HG02870 (cell line): ENCODE data around the gene KCNMB2.
"Not testable (repeated sequence)": the region's sequence is repeated elsewhere in the genome, so short reads cannot be mapped to it uniquely, and the experiment has no call there.

Experiments
- ATAC-seq: cut with Tn5 transposase; IDR thresholded peaks from one replicate; pipeline ENCODE4 v1.9.1; 2021; ENCODE audit warnings: mild to moderate bottlenecking, moderate library complexity; ENCODE audit not compliant: unreplicated experiment

The KCNMB2 gene

DNA sequence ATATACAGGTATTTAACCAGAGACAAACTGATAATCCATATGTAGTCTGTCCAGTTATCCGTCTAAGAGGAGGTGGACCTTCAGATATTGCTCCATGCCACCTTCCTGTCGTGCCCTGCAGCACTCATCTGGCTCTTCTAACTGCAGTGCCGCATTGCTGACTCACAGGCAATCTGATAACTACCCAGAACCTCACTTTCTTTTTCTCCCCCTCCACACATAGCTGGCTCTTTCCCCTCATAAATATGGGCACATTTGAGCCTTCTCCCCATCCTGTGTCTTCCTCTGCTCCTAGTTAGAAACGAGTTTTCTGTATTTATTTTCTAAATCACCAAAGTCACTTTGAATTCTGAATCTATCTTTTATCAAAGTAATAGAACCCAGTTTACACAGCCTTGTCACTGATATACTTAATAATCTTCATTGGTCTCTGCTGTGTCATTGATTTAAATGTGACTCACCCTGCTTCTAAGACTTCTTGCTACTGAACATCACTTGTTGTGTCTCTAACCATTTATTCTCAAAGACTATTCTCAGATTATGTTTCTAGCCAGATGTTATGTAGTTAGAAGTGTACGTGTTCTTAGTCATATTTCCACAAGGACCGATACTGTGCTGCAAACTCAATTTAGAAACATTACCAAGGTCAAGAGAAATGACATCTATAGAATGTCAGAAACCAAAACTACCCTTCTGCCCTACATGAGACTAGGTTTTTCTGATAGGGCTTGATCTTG, 17.4 kb upstream of the KCNMB2 start:
- peak; percentile 80 for ATAC-seq

DNA sequence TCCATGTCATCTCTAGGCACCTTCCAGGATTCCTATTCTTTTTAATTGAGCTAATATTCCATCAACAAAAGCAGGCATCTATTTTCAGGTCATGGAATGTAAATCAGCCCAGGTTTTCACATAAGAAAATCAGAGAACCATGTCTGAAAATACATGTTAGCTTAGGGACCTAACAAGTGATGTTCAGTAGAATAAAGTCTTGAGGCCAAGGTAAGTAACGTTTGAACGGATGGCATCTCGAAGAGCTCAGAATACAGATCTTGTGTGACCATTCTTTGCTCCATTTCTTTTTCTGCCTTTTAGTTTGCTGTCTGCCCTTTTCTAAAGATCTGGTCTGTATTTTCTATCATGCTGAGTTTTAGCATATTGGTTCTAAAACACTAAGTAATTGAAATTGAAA, 16.5 kb upstream of the KCNMB2 start:
- ATAC-seq = no peak

DNA sequence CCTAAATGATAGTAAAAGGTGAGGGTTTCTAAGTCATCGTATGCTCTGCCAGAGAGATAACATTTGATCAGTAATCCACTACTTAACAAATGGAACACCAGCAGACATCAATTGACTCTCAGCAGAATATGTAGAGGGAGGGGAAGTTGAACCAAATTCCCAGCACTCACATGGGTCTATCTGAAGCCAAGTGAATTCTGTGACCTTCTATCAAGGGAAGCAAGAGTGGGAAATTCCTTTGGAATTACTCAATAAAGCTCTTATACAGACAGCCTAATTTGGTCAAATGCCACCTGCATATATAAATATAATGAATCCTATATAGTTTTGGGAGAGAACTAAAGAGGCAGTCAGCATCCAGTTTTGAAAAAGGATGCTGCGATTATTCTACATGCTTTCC, 15.8 kb upstream of the KCNMB2 start:
- no peak for ATAC-seq

DNA sequence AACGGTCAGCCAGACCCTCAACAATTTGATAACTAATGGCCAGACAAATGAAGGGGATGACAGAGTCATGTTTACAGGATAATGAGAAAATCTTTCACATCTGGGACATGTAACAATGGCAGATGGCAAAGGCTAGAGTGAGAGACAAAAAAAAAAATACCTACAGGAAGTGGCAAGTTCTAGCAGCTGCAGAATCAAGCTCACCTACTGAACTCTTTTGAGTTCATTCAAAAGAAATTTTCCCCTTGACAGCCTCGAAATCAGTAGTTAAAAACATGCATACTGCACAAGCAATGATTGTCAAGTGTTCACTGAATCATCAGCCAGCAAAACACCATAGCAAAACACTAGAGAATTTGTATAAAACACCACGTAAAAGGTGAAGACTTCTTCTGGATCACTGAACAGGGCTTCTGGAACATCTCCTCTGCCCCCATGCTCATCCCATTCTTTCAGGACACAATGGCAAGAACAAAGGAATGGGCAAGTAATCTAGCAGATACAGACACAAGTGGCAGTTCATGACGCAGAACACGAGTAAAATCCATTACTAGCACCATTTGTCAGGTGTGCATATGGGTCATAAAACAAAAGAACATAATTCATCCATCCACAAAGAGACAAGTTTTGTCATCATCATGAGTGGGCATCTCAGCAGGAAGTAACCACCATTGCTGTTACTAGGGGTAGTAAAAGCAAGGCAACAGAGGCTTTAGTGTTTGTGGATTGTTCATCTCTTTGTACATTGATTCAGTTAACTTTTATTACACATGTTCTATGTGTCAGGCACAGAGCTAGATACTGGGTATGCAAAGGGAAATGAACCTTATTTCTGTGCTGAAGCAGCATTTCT, 13.8 kb upstream of the KCNMB2 start:
- ATAC-seq = no peak

DNA sequence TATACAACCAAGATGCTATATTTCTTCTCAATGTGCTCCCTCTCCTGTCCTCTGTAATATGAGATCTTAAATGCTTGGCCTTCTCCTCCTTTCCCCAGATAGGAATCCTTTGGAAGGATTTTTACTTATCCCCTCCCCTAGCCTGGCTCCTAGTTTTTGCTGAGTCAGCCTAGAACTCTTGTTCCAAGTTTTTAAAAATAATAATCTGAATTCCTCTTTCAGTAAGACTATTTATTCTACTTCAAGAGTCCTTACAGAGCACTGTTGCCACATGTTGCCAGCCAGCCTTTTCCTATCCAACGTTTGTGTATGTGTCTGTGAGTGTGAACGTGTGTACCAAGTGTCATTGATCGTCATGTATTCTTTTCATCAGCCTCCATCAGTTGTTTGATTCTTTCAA, 11.0 kb upstream of the KCNMB2 start:
- ATAC-seq = no peak

DNA sequence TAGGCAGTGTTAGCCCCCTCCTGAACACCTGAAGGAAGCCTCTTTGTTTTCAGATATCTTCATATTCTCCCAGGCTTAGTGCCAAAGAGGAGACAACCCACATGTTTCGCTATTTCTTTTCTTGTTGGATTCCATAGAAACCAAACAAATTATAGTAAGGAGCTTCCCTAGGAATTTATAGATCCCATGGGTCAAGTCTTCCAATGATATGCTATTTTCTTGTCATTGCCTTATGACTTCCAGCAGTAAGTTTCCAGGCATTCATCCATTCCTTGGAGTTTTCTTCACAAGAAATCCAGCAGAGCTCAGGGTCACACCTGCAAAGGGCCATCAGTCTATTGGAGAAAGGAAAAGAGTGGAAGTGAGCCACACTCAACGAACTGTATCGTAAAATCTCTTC, 9.9 kb upstream of the KCNMB2 start:
- ATAC-seq = no peak

DNA sequence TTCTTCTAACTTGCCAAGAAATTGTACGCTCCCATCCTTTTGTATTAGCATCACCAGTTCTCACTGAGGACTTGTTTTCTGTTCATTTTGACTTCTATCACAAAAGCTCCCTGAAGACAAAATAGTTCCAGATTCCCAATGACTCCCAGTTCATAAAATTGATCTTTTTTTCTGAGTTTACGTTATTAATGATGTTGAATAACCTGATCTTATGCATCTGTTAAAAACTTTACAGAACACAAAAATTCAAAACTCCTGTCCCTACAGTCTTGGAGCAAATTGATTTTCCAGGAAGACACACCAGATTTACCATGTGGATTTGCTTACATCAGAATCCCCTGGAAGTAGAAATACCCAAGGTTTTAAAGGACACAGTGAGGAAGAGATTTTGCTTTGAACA, 8.3 kb upstream of the KCNMB2 start:
- no peak for ATAC-seq

DNA sequence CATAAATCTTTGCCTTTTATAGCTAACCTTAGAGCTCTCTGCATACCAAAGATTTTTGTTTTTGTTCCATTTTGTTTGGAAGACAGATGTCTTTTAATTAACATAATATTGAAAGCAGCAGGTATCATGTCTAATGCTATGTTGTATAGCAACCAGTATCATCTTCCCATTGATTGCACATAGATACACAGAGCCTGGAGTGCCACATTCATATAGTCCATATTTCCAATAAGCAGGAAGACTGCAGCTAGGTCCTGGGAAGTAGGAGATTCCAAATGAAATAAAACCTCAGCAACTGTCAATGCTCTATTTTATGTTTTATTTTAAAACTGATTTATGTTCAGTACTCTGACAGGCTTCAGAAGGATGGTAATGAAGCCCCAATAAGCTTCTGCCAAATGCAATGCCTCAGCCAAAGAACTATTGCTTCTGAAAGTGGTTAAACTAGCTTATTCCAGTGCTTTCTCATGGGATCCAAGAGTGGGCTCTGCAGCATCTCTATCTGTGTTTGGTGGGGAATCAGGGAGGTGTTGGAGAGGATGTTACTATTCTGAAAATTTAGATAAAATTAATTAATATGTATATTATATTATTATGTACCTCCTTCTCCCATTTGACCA, 6.5 kb upstream of the KCNMB2 start:
- ATAC-seq = no peak

DNA sequence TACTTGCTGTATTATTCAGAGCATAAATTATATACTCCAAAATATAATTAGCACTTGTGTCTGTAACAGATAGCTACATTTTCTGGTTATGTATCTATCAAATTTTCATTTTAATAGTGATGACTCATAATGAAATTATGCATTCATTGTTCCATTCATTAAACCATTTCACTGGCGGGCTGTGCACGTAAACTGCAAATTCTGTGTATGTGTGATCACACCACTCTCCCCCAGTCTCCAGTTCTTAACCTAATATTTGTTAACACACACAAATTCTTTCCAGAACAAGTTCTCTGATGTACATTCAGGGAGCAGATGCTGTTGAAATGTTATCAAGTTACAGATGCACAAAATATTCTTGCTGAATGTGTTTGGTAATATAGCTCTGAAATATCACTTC, 3.8 kb upstream of the KCNMB2 start:
- ATAC-seq = peak; percentile 56

DNA sequence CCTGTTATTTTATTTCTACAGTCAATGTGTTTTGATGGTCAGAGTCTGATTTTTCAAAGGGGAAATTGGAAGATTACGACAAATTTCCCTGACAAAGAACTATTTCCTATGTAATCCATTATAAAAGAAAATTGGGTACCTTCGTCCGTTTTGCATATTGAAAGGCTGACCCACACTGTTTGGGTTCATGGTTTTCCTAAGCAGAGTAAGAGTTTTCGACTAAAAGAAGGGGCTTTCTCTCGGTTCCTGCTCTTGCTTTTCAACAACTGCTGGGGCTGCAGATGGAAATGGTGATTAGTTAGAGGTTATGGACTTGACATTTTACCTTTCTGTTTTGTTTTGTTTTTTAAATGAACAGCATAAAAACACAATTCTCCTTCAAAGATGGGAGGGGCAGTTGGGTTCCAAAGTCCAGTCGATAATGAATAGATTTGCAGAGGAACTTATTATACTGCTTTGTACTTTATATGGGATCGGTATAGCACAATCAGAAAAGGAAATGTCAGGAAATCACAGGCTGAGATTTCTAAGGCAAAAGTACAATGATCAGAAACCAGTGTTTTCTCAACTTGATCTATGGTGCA, 978 bp downstream of the KCNMB2 start:
- ATAC-seq = no peak

DNA sequence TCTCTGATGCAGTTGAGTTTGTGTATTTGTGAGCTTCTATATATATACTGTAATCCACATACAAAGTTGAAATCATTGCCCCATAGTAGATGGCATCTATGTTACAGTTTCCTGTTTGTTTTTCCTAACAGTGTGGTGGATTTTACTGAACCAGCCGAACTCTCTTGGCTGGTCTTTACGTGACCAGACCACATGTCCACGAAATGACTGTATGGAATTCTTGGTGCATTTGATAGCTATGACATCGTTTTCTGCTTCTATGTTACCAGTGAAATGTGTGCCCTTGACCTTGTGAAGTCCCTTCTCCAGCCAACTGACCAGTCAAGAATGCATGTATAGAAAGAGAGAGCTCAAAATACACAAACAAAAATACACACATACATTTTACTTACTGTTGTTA, 1.8 kb downstream of the KCNMB2 start:
- no peak for ATAC-seq

DNA sequence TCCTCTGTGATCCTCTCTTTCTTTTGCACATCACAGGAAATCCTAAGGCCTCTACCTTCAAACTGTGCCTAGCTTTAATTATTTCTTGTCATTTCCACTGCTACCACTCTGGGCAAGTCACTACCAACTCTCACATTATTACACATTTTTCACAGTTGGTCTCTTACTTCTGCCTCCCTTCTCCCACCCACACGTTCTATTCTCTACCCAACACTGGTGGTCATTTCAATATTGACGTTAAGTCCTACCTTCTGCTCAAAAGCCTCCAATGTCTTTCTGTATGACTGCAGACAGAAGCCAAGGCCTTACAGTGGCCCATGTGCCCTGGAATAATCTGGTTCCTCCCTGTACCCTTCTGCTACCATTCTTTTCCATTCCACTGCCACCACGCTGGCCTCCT, 3.9 kb downstream of the KCNMB2 start:
- peak; percentile 29 for ATAC-seq

DNA sequence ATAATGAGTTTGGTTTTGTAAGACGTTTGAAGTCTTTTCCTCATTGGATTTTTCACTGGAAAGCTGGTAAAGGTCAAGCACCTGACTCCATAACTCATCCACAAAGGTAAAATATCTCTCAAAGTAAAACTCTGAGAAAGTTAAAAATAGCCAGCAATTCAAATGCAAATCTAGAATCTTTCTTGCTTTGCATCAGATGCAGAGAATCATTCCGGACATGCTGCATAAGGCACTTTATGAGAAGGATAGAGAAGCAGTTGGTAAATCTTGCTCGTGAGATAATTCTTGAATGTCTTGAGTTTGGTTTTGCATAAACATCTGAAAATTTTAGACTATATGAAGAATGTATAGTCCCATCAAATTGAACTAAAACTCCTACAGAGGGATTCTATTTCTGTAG, 9.1 kb downstream of the KCNMB2 start:
- ATAC-seq = peak; percentile 33

DNA sequence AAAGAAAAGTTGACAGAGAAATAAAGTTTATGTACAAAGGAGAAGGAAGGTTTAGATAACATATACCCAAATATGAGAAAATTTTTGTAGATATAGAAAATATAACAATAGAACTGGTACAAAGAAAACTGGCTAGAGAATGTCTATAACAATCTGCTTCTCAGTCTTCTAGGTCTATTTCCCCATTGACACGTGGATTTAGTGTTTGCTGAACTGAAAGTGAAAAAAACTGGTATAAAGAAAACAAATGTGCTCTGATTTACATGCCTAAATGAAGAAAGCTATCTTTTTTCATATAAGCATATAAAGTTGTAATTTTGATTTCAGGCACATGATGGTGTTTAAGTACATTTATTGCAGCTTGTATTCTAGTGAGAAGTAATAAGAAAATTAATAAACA, 9.8 kb downstream of the KCNMB2 start:
- peak; percentile 34 for ATAC-seq

DNA sequence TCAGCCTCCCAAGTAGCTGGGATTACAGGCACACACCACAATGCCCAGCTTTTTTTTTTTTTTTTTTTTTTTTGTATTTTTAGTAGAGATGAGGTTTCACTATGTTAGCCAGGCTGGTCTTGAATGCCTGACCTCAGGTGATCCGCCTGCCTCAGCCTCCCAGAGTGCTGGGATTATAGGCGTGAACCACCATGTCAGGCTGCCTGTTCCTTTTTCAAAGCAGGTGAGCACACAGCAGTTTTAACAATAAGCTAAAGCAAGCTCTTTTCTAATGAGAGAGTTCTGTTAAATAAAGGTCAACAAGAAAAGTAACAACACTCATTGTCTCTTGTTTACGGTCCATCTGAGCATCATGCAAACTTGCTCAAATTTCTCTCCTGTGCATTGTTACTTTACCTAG, 13.2 kb downstream of the KCNMB2 start:
- not testable (repeated sequence) for ATAC-seq

DNA sequence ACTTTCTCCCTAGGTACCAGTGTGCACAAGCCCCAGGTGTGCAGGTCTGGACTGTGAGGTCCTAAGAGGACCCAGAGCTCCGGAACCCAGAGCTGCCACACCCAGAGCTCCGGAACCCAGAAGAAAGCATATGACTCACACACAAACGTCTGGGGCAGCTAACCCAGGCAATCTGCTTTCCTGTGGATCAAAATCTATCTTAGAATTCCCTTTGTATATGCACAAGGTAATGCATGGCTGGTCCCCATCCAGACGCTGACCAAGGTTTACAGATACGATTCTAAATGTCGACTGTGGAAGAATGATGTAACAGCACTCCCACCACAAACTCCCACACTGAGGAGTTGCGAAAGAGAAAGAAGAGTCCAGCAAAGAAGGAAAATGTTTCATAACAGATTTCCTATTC, 15.7 kb downstream of the KCNMB2 start:
- ATAC-seq = no peak

DNA sequence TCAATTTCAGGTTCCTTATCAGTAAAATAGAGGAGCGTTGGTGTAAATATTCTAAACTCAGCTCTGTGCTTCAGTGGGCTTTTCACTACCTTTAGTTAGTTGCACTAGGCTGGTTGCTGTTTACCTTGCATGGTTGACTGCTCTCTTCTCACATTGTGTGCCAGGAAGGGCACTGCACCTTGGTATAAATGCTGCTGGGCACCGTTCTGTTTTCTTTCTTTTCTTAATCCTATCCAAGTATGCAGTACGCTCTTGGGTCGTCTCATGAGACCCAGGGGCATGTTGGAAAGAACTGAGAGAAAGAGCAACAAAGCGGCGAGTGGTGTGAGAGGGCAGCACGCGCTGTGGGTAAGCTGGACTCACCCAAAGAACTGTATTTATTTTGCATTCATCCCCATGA, 22.4 kb downstream of the KCNMB2 start:
- ATAC-seq = no peak

DNA sequence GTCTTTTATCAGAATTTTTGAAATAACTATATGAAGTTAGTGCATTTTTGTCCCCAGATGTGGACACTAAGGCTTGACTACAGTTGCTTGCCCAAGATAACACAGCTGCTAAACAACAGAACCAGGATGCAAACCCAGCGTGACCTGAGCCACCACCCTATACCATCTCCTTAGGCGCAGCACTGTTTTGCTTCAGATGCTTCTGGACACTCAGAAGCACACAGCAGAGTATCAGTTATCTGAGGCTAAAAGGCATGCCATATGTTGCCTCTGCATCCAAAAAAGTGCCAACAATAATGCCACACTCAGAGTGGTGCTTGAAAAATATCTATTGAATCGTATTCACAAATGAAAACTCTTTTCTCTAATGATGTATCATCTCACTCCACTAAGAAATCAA, 24.5 kb downstream of the KCNMB2 start:
- no peak for ATAC-seq

DNA sequence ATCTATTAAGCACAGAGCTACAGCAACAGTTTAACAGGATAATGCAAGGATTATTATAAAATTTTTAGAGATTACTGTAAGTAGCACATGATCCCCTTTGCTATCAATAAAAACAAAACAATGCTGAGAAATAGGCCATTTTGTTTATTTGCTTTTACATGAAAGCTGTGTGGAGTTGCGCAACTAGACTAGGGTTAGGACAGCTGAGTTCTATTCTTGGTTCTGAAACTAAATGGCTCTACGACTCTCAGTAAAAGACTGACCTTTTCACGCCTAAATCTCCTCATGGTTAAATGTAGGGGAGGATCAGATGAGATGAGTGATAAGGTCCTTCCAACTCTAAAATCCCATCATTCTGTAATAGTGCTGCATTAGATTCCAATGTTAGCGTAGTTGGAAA, 25.0 kb downstream of the KCNMB2 start:
- ATAC-seq = no peak

DNA sequence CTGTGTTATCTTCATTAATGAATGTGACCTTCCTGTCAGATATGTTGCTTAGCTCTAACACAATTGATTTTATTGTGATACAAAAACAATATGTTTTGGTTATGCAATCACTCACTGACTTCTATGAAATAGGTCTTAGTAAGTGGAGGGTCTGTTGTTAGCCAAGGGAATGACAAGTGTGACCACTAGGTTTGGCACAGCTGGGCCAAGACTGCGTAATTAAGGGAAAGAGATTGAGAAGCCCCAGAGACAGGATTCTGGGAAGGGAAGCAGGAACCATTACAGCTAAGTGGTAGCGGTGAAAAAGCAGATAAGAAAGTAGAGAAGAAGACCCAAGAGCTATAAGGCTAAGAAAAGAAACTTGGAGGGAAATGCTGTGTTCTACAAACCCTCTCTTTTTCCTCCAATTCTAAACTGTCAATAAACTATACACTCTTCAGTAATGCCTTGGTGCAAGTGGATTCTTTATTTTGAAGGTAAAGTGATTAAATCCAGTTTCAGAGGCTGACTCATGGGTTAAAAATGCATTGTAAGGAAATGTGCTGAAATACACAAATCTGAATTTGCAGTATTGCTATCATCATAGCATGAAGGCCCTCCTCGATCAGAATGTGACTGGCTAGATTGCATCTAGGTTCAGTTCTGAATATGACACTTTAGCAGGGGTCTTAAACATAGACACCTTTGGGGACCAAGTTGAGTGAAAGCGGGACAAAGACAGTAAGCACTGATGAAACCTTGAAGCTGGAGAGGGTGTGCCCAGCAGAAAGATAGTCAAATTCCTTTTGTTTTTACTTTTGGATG, 26.1 kb downstream of the KCNMB2 start:
- ATAC-seq = no peak

DNA sequence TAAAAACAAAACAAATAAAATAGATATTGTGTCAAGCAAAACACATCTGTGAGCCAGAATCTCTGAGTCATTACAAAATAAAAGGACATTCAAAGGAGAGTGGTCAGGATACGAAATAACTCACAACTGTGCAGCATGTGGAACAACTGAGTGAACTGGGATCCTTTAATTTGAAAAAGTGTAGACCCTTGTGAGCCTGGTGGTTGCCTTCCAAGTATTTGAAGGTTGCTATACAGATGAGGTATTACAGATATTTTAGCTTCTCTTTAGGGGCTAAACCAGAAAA, 26.7 kb downstream of the KCNMB2 start:
- no peak for ATAC-seq
